GM10266 (cell line): ENCODE results near the gene STK4.

Experiments used
- DNase-seq: peaks from one replicate; pipeline ENCODE4 v3.0.0; 2012; ENCODE audit errors: extremely low spot score
- TF ChIP-seq, protein P1 (sequence below): IDR thresholded peaks from 2 replicates; pipeline ENCODE4 v1.5.1; 2012; ENCODE audit warnings: mild to moderate bottlenecking, low read depth; ENCODE audit not compliant: control insufficient read depth, insufficient read depth; ENCODE audit errors: missing control alignments

STK4 gene

DNA sequence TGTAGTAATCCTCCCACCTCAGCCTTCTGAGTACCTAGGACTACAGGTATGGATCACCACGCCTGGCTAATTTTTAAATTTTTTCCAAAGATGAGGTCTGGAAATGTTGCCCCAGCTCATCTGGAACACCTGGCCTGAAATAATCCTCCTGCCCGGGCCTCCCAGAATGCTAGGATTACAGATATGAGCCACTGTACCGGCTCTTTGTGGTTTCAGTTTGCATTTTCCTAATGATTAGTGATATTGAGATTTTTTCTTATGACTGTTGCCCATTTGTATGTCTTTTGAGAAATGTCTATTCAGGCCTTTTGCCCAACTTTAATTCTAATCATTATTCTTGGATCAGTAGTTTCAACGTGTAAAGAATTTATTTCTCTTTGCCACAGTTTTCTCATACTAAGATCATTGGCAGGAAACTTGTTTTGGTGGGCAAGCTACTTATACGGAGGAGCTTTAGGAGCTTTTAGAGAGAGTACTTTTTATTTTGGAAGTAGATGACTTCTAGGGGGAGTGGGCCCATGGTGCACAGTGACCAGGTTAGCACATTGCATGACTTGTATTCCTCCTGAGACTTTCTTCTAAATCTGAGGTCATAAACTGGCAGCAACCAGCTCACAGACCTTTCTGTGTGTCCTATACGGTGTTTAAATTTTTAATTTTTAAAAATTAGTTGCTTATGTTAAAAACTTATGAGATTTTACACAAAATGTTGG lies 62.3 kb downstream of the STK4 start:
- DNase-seq, result no peak
- TF ChIP-seq, protein P1, sequence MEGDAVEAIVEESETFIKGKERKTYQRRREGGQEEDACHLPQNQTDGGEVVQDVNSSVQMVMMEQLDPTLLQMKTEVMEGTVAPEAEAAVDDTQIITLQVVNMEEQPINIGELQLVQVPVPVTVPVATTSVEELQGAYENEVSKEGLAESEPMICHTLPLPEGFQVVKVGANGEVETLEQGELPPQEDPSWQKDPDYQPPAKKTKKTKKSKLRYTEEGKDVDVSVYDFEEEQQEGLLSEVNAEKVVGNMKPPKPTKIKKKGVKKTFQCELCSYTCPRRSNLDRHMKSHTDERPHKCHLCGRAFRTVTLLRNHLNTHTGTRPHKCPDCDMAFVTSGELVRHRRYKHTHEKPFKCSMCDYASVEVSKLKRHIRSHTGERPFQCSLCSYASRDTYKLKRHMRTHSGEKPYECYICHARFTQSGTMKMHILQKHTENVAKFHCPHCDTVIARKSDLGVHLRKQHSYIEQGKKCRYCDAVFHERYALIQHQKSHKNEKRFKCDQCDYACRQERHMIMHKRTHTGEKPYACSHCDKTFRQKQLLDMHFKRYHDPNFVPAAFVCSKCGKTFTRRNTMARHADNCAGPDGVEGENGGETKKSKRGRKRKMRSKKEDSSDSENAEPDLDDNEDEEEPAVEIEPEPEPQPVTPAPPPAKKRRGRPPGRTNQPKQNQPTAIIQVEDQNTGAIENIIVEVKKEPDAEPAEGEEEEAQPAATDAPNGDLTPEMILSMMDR, result no peak

DNA sequence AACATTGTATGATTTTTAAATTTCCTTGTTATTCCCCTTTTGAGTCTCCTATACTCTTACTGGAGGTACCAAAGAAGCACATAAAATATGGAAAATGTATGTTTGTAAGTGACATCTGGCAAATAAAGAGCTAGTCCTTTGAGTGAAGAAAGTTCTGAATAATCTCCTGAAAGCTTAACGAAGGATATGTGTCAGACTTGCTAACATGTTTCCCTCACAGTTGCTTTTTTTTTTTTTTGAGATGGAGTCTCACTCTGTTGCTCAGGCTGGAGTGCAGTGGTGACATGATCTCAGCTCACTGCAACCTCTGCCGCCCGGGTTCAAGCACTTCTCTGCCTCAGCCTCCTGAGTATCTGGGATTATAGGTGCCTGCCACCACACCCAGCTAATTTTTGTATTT lies 63.6 kb downstream of the STK4 start:
- TF ChIP-seq, protein P1, result no peak
- DNase-seq, result no peak

DNA sequence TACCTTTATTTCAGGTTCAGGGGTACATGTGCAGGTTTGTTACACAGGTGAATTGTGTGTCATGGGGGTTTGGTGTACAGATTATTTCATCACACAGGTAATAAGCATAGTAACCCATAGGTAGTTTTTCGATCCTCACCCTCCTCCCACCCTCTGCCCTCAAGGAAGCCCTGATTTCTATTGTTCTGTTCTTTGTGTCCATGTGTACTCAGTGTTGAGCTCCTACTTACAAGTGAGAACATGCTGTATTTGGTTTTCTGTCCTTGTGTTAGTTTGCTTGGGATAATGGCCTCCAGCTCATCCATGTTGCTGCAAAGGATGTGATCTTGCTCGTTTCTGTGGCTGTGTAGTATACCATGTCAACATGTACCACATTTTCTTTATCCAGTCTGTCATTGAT lies 66.0 kb downstream of the STK4 start:
- no peak for DNase-seq
- TF ChIP-seq, protein P1, result no peak

DNA sequence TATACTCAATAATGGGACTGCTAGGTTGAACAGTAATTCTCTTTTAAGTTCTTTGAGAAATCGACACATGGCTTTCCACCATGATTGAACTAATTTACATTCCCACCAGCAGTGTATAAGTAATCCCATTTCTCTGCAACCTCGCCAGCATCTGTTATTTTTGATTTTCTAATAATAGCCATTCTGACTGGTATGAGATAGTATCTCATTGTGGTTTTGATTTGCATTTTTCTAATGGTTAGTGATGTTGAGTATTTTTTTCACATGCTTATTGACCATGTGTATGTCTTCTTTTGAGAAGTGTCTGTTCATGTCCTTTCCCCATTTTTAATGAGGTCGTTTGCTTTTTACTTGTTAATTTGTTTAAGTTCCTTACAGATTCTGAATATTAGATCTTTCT lies 66.5 kb downstream of the STK4 start:
- DNase-seq, result no peak
- TF ChIP-seq, protein P1, result no peak

DNA sequence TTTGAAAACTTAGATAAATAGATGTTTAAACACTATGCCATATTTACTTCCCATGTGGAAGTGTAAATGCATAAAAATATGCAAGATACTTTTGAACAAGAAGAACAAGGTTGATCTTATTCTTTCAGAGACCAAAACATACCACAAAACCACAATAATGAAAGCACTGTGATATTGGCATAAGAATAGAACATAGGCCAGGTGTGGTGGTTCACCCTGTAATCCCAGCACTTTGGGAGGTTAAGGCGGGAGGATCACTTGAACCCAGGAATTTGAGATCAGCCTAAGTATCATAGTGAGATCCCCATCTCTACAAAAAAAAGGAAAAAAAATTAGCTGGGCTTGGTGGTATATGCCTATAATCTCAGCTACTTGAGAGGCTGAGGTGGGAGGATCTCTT lies 68.1 kb downstream of the STK4 start:
- no peak for DNase-seq
- TF ChIP-seq, protein P1, result no peak

DNA sequence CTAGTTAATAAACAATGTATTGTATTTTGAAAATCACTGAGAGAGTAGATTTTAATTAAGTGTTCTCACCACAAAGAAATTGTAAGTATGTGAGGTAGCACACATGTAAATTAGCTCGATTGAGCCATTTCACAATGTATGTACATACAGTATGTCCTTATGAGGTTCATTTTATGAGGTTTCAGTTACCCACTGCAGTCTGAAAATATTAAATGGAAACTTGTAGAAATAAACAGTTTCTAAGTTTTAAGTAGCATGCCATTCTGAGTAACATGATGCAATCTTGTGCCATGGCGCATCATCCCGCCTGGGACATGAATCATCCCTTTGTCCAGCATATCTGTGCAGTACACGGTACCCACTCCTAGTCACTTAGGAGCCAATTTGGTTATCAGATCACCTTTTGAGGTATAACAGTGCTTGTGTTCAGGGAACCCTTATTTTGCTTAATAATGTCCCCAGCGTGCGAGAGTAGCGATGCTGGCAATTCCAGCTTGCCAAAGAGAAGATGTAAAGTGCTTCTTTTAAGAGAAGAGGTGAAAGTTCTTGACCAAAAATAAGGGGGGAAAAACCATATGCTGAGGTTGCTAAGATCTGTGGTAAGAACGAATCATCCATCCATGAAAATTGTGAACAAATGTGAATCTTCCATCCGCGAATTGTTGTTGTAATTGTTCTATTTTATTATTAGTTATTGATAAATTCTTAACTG lies 69.9 kb downstream of the STK4 start:
- DNase-seq, result no peak
- TF ChIP-seq, protein P1, result no peak

DNA sequence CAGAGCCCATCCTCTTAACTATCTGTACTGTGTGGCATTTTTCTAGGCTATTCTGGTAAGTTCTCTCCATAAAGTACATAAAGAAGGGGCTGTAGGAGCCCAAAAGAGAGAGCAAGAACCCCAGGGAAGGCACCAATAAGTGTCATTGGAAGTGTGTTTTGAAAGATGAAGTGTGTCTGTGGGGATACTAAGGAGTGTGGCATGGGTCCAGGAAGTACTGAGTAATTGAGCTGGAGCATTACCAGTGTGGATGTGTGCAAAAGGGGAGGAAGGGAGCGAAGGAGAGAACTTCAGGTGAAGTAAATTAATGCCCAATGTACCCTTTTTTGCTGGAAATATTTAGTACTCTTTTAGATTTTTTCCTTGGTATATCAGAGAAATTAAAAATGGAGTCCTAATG lies 70.7 kb downstream of the STK4 start:
- TF ChIP-seq, protein P1, result no peak
- DNase-seq, result no peak
